Duodenal mucosa (tissue), 2 donors: ENCODE data around the gene TBX10.
"Not testable (repeated sequence)": the region's sequence is repeated elsewhere in the genome, so short reads cannot be mapped to it uniquely, and the experiment has no call there.

ENCODE experiments used
- H3K27ac ChIP-seq: one replicate; pipeline ENCODE4 v1.7.0; 2013; ENCODE audit warnings: low read depth, low read length
- H3K27me3 ChIP-seq, 2 donors: one replicate each; pipeline ENCODE4 v1.7.0; 2013; ENCODE audit warnings: low read length in 2 of 2, control low read depth in 1 of 2; ENCODE audit not compliant: insufficient read depth in 2 of 2, control insufficient read depth in 1 of 2
- H3K36me3 ChIP-seq, 2 donors: one replicate each; pipeline ENCODE4 v1.7.0; 2013; ENCODE audit warnings: low read length in 2 of 2, control low read depth in 1 of 2; ENCODE audit not compliant: insufficient read depth in 2 of 2, control insufficient read depth in 1 of 2
- H3K4me1 ChIP-seq, 2 donors: one replicate each; pipeline ENCODE4 v1.7.0; 2013; ENCODE audit warnings: low read length in 2 of 2, control low read depth in 1 of 2; ENCODE audit not compliant: insufficient read depth in 2 of 2, control insufficient read depth in 1 of 2
- H3K4me3 ChIP-seq, 2 donors: one replicate each; pipeline ENCODE4 v1.7.0; 2013; ENCODE audit warnings: low read length in 2 of 2, low read depth in 1 of 2
- H3K9ac ChIP-seq, 2 donors: one replicate each; pipeline ENCODE4 v1.7.0; 2013; ENCODE audit warnings: low read length in 2 of 2, low read depth in 1 of 2
- H3K9me3 ChIP-seq, 2 donors: one replicate each; pipeline ENCODE4 v1.7.0; 2013; ENCODE audit warnings: low read length in 2 of 2, control low read depth in 1 of 2; ENCODE audit not compliant: control insufficient read depth in 1 of 2

TBX10 gene

GRCh38 chr11:67630943-67631331, 8.6 kb downstream of the TBX10 start:
- Histone ChIP-seq H3K27ac (peak overlapping the region; percentile 94), H3K36me3 (peaks cover 0 to 5% of the 10 kb centered on the region in 2 donors), H3K4me3 (peak overlapping the region; percentile 68 to 74), H3K9ac (peak overlapping the region; percentile 68 to 79), H3K9me3 (no peaks in the 10 kb centered on the region), H3K4me1 (peaks cover 53 to 56% of the 10 kb centered on the region in 2 donors), H3K27me3 (no peaks in the 10 kb centered on the region)

- Histone ChIP-seq H3K27me3 (no peaks in the 10 kb centered on the region), H3K36me3 (peaks cover 0 to 5% of the 10 kb centered on the region in 2 donors), H3K9ac (peak overlapping the region; percentile 68 to 79), H3K9me3 (no peaks in the 10 kb centered on the region), H3K27ac (peak overlapping the region; percentile 94), H3K4me3 (peak overlapping the region; percentile 68 to 74), H3K4me1 (peaks cover 53 to 56% of the 10 kb centered on the region in 2 donors)
Measured at GRCh38 chr11:67630228-67630942, 9.2 kb downstream of the TBX10 start.

- no peaks in the 10 kb centered on the region for H3K9me3 ChIP-seq
- H3K27ac ChIP-seq: peak within 1 kb of the TSS; percentile 94
- H3K4me3 ChIP-seq: peak within 1 kb of the TSS; percentile 68 to 78
- peaks cover 0 to 5% of the 10 kb centered on the region in 2 donors for H3K36me3 ChIP-seq
- H3K27me3 ChIP-seq: no peaks in the 10 kb centered on the region
- H3K9ac ChIP-seq: peak within 1 kb of the TSS; percentile 71 to 79
- peaks cover 45 to 49% of the 10 kb centered on the region in 2 donors for H3K4me1 ChIP-seq
Measured at GRCh38 chr11:67629386-67630227, 10.0 kb downstream of the TBX10 start, which contains the start of gene NUDT8. Gene NUDT8 (minus strand): TSS chr11:67629937. CDS start chr11:67629911, 26 bp downstream.

- Histone ChIP-seq H3K4me1 (peaks cover 38 to 41% of the 10 kb centered on the region in 2 donors), H3K27me3 (no peaks in the 10 kb centered on the region), H3K27ac (no peak overlapping the region), H3K36me3 (peaks cover 0 to 5% of the 10 kb centered on the region in 2 donors), H3K9ac (peak overlapping the region; percentile 71 to 74), H3K9me3 (no peaks in the 10 kb centered on the region), H3K4me3 (peak overlapping the region; percentile 57 to 78)
Measured at GRCh38 chr11:67628710-67629385, 10.7 kb downstream of the TBX10 start.

- Histone ChIP-seq H3K27ac (no peak overlapping the region), H3K36me3 (peaks cover 0 to 5% of the 10 kb centered on the region in 2 donors), H3K27me3 (no peaks in the 10 kb centered on the region), H3K9me3 (no peaks in the 10 kb centered on the region), H3K9ac (peak overlapping the region in 1 of 2 donors; percentile 74), H3K4me1 (peaks cover 30 to 34% of the 10 kb centered on the region in 2 donors), H3K4me3 (no peak overlapping the region)
Measured at GRCh38 chr11:67627812-67628624, 11.5 kb downstream of the TBX10 start.

GRCh38 chr11:67627441-67627811, 12.1 kb downstream of the TBX10 start:
- Histone ChIP-seq H3K27ac (no peak overlapping the region), H3K9me3 (no peaks in the 10 kb centered on the region), H3K4me1 (peaks cover 24 to 29% of the 10 kb centered on the region in 2 donors), H3K27me3 (no peaks in the 10 kb centered on the region), H3K36me3 (peaks cover 0 to 5% of the 10 kb centered on the region in 2 donors), H3K9ac (no peak overlapping the region), H3K4me3 (no peak overlapping the region)

- Histone ChIP-seq H3K4me3 (no peak overlapping the region), H3K9ac (no peak overlapping the region), H3K9me3 (no peaks in the 10 kb centered on the region), H3K36me3 (peaks cover 0 to 5% of the 10 kb centered on the region in 2 donors), H3K27ac (no peak overlapping the region), H3K4me1 (peaks cover 19 to 25% of the 10 kb centered on the region in 2 donors), H3K27me3 (no peaks in the 10 kb centered on the region)
Measured at GRCh38 chr11:67626970-67627369, 12.6 kb downstream of the TBX10 start.

GRCh38 chr11:67626131-67626833, 13.3 kb downstream of the TBX10 start:
- not testable (repeated sequence) for H3K9ac ChIP-seq, H3K4me3 ChIP-seq, H3K27me3 ChIP-seq, H3K27ac ChIP-seq, H3K36me3 ChIP-seq, H3K9me3 ChIP-seq
- H3K4me1 ChIP-seq: peaks cover 12 to 18% of the 10 kb centered on the region in 2 donors

- H3K9me3 ChIP-seq, H3K4me3 ChIP-seq, H3K27ac ChIP-seq, H3K36me3 ChIP-seq, H3K4me1 ChIP-seq, H3K27me3 ChIP-seq, H3K9ac ChIP-seq: not testable (repeated sequence)
Measured at GRCh38 chr11:67623795-67624194, 15.8 kb downstream of the TBX10 start.
